ENCODE measurements around the gene FSCN2.

GRCh38 chr17:81580481-81580880 is 52.3 kb downstream of the FSCN2 start:
- TF ChIP-seq CTCF (IDR thresholded peaks at IDR 0.05) (no peak), POLR2A (IDR thresholded peaks at IDR 0.05) (no peak), POLR2AphosphoS5 (IDR thresholded peaks at IDR 0.05; ENCODE audit: insufficient read depth in 1 of 2, low read depth in 1 of 2) (no peak)
